Measurements from ENCODE around the gene SRSF7.

- TF ChIP-seq, protein P1, sequence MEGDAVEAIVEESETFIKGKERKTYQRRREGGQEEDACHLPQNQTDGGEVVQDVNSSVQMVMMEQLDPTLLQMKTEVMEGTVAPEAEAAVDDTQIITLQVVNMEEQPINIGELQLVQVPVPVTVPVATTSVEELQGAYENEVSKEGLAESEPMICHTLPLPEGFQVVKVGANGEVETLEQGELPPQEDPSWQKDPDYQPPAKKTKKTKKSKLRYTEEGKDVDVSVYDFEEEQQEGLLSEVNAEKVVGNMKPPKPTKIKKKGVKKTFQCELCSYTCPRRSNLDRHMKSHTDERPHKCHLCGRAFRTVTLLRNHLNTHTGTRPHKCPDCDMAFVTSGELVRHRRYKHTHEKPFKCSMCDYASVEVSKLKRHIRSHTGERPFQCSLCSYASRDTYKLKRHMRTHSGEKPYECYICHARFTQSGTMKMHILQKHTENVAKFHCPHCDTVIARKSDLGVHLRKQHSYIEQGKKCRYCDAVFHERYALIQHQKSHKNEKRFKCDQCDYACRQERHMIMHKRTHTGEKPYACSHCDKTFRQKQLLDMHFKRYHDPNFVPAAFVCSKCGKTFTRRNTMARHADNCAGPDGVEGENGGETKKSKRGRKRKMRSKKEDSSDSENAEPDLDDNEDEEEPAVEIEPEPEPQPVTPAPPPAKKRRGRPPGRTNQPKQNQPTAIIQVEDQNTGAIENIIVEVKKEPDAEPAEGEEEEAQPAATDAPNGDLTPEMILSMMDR (IDR thresholded peaks at IDR 0.05) = peak; percentile 60 to 91 (median 68)
- TF ChIP-seq POLR2A (IDR thresholded peaks at IDR 0.05) (no peak), POLR2AphosphoS5 (IDR thresholded peaks at IDR 0.05) (no peak), EP300 (IDR thresholded peaks at IDR 0.05) (no peak)
Observed at GRCh38 chr2:38740851-38741731, 10.1 kb downstream of the SRSF7 start.

Data from gastroesophageal sphincter (tissue), 3 donors.